A549 (cell line): ENCODE data around the gene BCL3. TPM values are rescaled to one million over a fixed set of nuclear protein-coding genes. Genes with fewer than 3 reads are reported as not detected.

Experiments used
- ATAC-seq, 2 experiments: fragments of 200-7000 bp in 1 of 2; fragments of >200 bp in 1 of 2; cut with Nextera tagmentation in 1 of 2; cut with Tn5 transposase in 1 of 2; 3 replicates each; pipeline versions ENCODE4 v1.8.0 to v1.9.1; 2018 to 2020; ENCODE audit warnings: mild to moderate bottlenecking in 1 of 2, moderate library complexity in 1 of 2
- CTCF ChIA-PET: fragments of 300-600 bp; sonication (Branson Sonifier 250); formaldehyde crosslinking; extraction: SDS; loops from one replicate; lab custom pipeline; 2021; ENCODE audit warnings: antibody characterized with exemption, inconsistent platforms; lab: Yijun Ruan, JAX
- POLR2A ChIA-PET: fragments of 350-600 bp; formaldehyde crosslinking; extraction: SDS; loops from one replicate; lab custom pipeline; 2021; ENCODE audit warnings: antibody characterized with exemption, inconsistent platforms; lab: Yijun Ruan, JAX
- DNase-seq, 2 experiments: peaks; one replicate each; pipeline versions ENCODE4 v3.0.0 to v3.0.0-alpha.2; 2011 to 2016; ENCODE audit warnings: low read depth in 1 of 2, low spot score in 1 of 2
- FAIRE-seq: peaks from 2 replicates; lab custom pipeline; 2011; peaks lifted over from hg19 to GRCh38; lab: Jason Lieb, UNC
- H3K27ac ChIP-seq, 2 experiments: fragments of >200 bp; sonication (Bioruptor Twin); formaldehyde crosslinking; 3 replicates each; pipeline ENCODE4 v1.5.1; 2016 to 2017
- H3K4me1 ChIP-seq: fragments of >200 bp; sonication (Bioruptor Twin); formaldehyde crosslinking; 3 replicates; pipeline ENCODE4 v1.6.1; 2016
- H3K4me2 ChIP-seq: fragments of >200 bp; sonication (Bioruptor Twin); formaldehyde crosslinking; 3 replicates; pipeline ENCODE4 v1.6.1; 2016
- H3K4me3 ChIP-seq: fragments of >200 bp; sonication (Bioruptor Twin); formaldehyde crosslinking; 3 replicates; pipeline ENCODE4 v1.5.1; 2016
- H3K9me3 ChIP-seq: fragments of >200 bp; sonication (Bioruptor Twin); formaldehyde crosslinking; 3 replicates; pipeline ENCODE4 v1.6.1; 2016
- CBX8 ChIP-seq: fragments of 200-600 bp; sonication (generic); IDR thresholded peaks from 2 replicates; pipeline ENCODE4 v1.6.1; 2016
- CEBPB ChIP-seq, 2 experiments: fragments of >200 bp in 1 of 2; sonication (Bioruptor Twin) in 1 of 2; formaldehyde crosslinking in 1 of 2; IDR thresholded peaks; 2 replicates each; pipeline ENCODE4 v1.6.1; 2012 to 2016
- CHD2 ChIP-seq: fragments of 150-350 bp; IDR thresholded peaks from 2 replicates; pipeline ENCODE4 v1.6.1; 2014; ENCODE audit warnings: low read length; ENCODE audit not compliant: partially characterized antibody
- E2F6 ChIP-seq: IDR thresholded peaks from 2 replicates; pipeline ENCODE4 v1.6.1; 2012; ENCODE audit warnings: low read depth, borderline replicate concordance
- EHF ChIP-seq: fragments of 250-450 bp; sonication (Bioruptor Pico); IDR thresholded peaks from 2 replicates; pipeline ENCODE4 v1.5.0; 2020; ENCODE audit warnings: mild to moderate bottlenecking
- ESRRA ChIP-seq: fragments of 150-350 bp; IDR thresholded peaks from 2 replicates; pipeline ENCODE4 v1.6.1; 2014; ENCODE audit warnings: mild to moderate bottlenecking, low read length, borderline replicate concordance
- FOSB ChIP-seq: fragments of 250-450 bp; sonication (Bioruptor Pico); IDR thresholded peaks from 2 replicates; pipeline ENCODE4 v1.5.0; 2020; ENCODE audit warnings: mild to moderate bottlenecking, moderate library complexity
- FOSL2 ChIP-seq, 2 experiments: fragments of 450-650 bp in 1 of 2; fragments of >200 bp in 1 of 2; sonication (Bioruptor Twin) in 1 of 2; formaldehyde crosslinking; IDR thresholded peaks; 2 replicates each; pipeline versions ENCODE4 v1.5.0 to v1.6.1; 2016 to 2020; ENCODE audit warnings: mild to moderate bottlenecking in 1 of 2, moderate library complexity in 1 of 2
- GATA3 ChIP-seq: IDR thresholded peaks from 2 replicates; pipeline ENCODE4 v1.6.1; 2012; ENCODE audit warnings: borderline replicate concordance
- HEYL ChIP-seq: fragments of 250-450 bp; sonication (Bioruptor Pico); IDR thresholded peaks from 2 replicates; pipeline ENCODE4 v1.8.0; 2021; ENCODE audit warnings: mild to moderate bottlenecking, moderate library complexity
- HMGXB4 ChIP-seq: fragments of 250-450 bp; sonication (Bioruptor Pico); IDR thresholded peaks from 2 replicates; pipeline ENCODE4 v1.5.0; 2021; ENCODE audit warnings: mild to moderate bottlenecking, moderate library complexity, borderline replicate concordance
- HOXA7 ChIP-seq: fragments of 250-450 bp; sonication (Bioruptor Pico); IDR thresholded peaks from 2 replicates; pipeline ENCODE4 v1.5.0; 2020; ENCODE audit warnings: mild to moderate bottlenecking, moderate library complexity
- HOXB13 ChIP-seq: fragments of 250-450 bp; sonication (Bioruptor Pico); IDR thresholded peaks from 2 replicates; pipeline ENCODE4 v1.5.0; 2020; ENCODE audit warnings: low read depth, mild to moderate bottlenecking, moderate library complexity
- JUNB ChIP-seq: fragments of >200 bp; sonication (Bioruptor Twin); formaldehyde crosslinking; IDR thresholded peaks from 2 replicates; pipeline ENCODE4 v1.6.1; 2016
- MAX ChIP-seq: IDR thresholded peaks from 2 replicates; pipeline ENCODE4 v1.6.1; 2012
- NR3C1 ChIP-seq: fragments of >200 bp; sonication (Bioruptor Twin); formaldehyde crosslinking; IDR thresholded peaks from 3 replicates; pipeline ENCODE4 v1.6.1; 2017
- POLR2AphosphoS2 ChIP-seq: conservative IDR thresholded peaks from 2 replicates; pipeline ENCODE4 v1.6.1; 2012; ENCODE audit warnings: low read length, improper control_type of control experiment, inconsistent platforms
- RAD21 ChIP-seq, 2 experiments: fragments of >200 bp in 1 of 2; sonication (Bioruptor Twin) in 1 of 2; formaldehyde crosslinking in 1 of 2; IDR thresholded peaks in 1 of 2; conservative IDR thresholded peaks in 1 of 2; 2 replicates in 1 of 2; 3 replicates in 1 of 2; pipeline ENCODE4 v1.6.1; 2012 to 2018; ENCODE audit warnings: inconsistent platforms in 1 of 2
- RCOR1 ChIP-seq: fragments of 150-350 bp; IDR thresholded peaks from 2 replicates; pipeline ENCODE4 v1.6.1; 2014; ENCODE audit warnings: antibody characterized with exemption, low read length, low read depth
- SMC3 ChIP-seq: fragments of >200 bp; sonication (Bioruptor Twin); formaldehyde crosslinking; IDR thresholded peaks from 3 replicates; pipeline ENCODE4 v1.6.1; 2018; ENCODE audit warnings: inconsistent platforms
- TFCP2L1 ChIP-seq: fragments of 250-450 bp; sonication (Bioruptor Pico); IDR thresholded peaks from 2 replicates; pipeline ENCODE4 v1.5.0; 2021; ENCODE audit warnings: mild to moderate bottlenecking
- ZFP36 ChIP-seq: fragments of 450-650 bp; IDR thresholded peaks from 2 replicates; pipeline ENCODE4 v1.6.1; 2014; ENCODE audit warnings: borderline replicate concordance; ENCODE audit not compliant: partially characterized antibody
- ZSCAN20 ChIP-seq: fragments of 250-450 bp; sonication (Bioruptor Pico); IDR thresholded peaks from 2 replicates; pipeline ENCODE4 v1.8.0; 2022; ENCODE audit warnings: mild to moderate bottlenecking, moderate library complexity
- WGBS: methylation state at CpG from one replicate; pipeline ENCODE4 v1.1.6; 2017; ENCODE audit errors: missing lambda C conversion rate; 5-methylcytosine and 5-hydroxymethylcytosine counted together
- polyA plus RNA-seq, 4 experiments: library from polyadenylated mRNA; depleted of rRNA in 3 of 4; stranded (reverse); fragments of >200 nt; fragmentation: RNase III in 1 of 4; extraction: RNeasy Plus Mini Kit Qiagen cat#74134 plus additional on column Dnase treatment in 1 of 4; gene quantifications; 2 replicates in 3 of 4; 3 replicates in 1 of 4; pipeline ENCODE4 v1.2.3, GENCODE V29; 2011 to 2017

BCL3 gene
- polyA plus RNA-seq, 2 of the 4 experiments (the other 2 are of a cell fraction), result 22.6 to 72.1 TPM

- peak; percentile 52; the same call in 1 of the 2 replicates for TF ChIP-seq HMGXB4
- TF ChIP-seq RCOR1, result no peak
- TF ChIP-seq POLR2AphosphoS2, result 0 out of 2 replicates have a peak, but pooled peaks have one; percentile 31
- TF ChIP-seq ZFP36, result peak; percentile 62
- peak; percentile 5 for TF ChIP-seq HEYL (CRISPR knock-in tag)
- TF ChIP-seq CBX8, result no peak
- TF ChIP-seq CHD2, result peak; percentile 41
- peak; percentile 70 for TF ChIP-seq JUNB
- peak; percentile 55; the same call in 1 of the 2 replicates for TF ChIP-seq HOXA7 (CRISPR knock-in tag)
- peak; percentile 44; the same call in 2 of the 3 replicates for TF ChIP-seq SMC3
These were observed 9.6 kb upstream of the BCL3 start (continued) for GRCh38 chr19:44738603-44739558.

- Histone ChIP-seq H3K4me2 (peak overlapping the region; percentile 89), H3K9me3 (no peaks in the 10 kb centered on the region), H3K4me1 (peaks cover 93% of the 10 kb centered on the region)
- WGBS, result 28% methylated on average over 3 of the region's 3 CpGs
- CTCF ChIA-PET, result interaction anchor here (0.6 to 42.5 kb wide), 5 partner anchors 14 to 688 kb away, joined by 3 to 1899 read pairs (median 17); partner anchors contain the start of genes BCL3 and CBLC
- DNase-seq, result peak in 1 of 2 experiments; percentile 88
- FAIRE-seq, result no peak
- no peak for ATAC-seq
- POLR2A ChIA-PET, result interaction anchor here (1.0 to 4.0 kb wide), 5 partner anchors 9 to 55 kb away, joined by 4 to 53 read pairs (median 11); no protein-coding TSS in a partner anchor
- TF ChIP-seq HOXB13 (CRISPR knock-in tag) (peak; percentile 43; the same call in 1 of the 2 replicates), CEBPB (IDR thresholded peaks at IDR 0.05) (no peak), FOSB (CRISPR knock-in tag) (peak; percentile 76; the same call in 1 of the 2 replicates), E2F6 (no peak), ESRRA (no peak), EHF (peak; percentile 68; the same call in 1 of the 2 replicates), NR3C1 (no peak), ZSCAN20 (CRISPR knock-in tag) (no peak), TFCP2L1 (peak; percentile 43; the same call in 1 of the 2 replicates), GATA3 (0 out of 2 replicates have a peak, but pooled peaks have one; percentile 38), HOXA7 (CRISPR knock-in tag) (0 out of 2 replicates have a peak, but pooled peaks have one; percentile 50), FOSL2 (IDR thresholded peaks at IDR 0.05) (no peak), FOSL2 (CRISPR knock-in tag; IDR thresholded peaks at IDR 0.05) (no peak), RAD21 (conservative IDR thresholded peaks at IDR 0.05 in 1 of 2, IDR thresholded peaks at IDR 0.05 in 1 of 2) (0 out of 5 replicates have a peak, but pooled peaks of 1 of the 2 experiments have one; percentile 10), MAX (peak; percentile 33; the same call in 1 of the 2 replicates)
- TF ChIP-seq, all 56 proteins: peak for 8
- Histone ChIP-seq H3K27ac (peak overlapping the region; percentile 92 to 99), H3K4me3 (no peak overlapping the region)
These were observed 8.1 kb upstream of the BCL3 start for GRCh38 chr19:44740351-44740824.
